Fibroblast of mammary gland (primary cell): ENCODE results near the gene CCT2.

Experiments used
- DNase-seq: peaks from one replicate; pipeline ENCODE4 v3.0.0-alpha.2; 2010; ENCODE audit warnings: low read depth
- H3K4me3 ChIP-seq: 2 replicates; pipeline ENCODE4 v1.5.1; 2011; ENCODE audit warnings: low read depth, mild to moderate bottlenecking, low read length, moderate library complexity; ENCODE audit not compliant: control insufficient read depth
- CTCF ChIP-seq: conservative IDR thresholded peaks from 2 replicates; pipeline ENCODE4 v1.5.1; 2011; ENCODE audit warnings: low read depth, low read length, inconsistent platforms; ENCODE audit not compliant: control insufficient read depth, insufficient read depth

The CCT2 gene

DNA sequence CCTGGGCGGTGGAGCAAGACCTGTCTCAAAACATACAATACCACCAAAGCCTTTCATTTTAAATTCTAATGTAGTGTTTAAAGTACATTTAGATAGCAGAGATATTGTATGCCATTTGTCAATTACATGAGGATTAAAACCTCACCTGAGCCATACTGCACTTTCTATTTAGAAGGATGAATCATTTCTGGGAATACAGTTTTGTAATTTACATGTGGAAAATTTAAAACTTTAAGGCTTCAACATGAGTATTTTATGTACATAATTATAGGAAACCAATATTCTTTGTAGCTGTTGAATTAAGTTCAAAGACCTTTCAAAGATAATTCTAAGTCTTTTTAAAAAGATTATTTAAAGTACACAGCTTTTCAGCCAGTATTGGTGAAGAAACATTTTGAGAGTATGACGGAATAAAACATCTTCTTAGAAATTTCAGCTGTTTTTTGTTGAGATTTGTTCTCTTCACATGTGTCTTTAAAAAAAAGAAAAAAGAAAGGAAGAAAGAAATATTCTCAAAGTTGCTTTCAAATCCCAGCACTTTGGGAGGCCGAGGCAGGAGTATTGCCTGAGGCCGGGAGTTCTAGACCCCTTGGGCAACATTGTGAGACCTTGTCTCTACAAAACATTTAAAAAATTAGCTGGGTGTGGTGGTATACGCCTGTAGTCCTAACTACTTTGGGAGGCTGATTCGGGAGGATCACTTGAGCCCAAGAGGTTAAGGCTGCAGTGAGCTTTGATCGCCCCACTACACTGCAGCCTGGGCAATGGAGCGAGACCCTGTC, 34.5 kb upstream of the CCT2 start:
- DNase-seq, result no peak
- no peak overlapping the region for H3K4me3 ChIP-seq
- TF ChIP-seq CTCF, result no peak

GRCh38 chr12:69553628-69554248, 31.5 kb upstream of the CCT2 start:
- no peak for TF ChIP-seq CTCF
- DNase-seq, result peak; percentile 72
- H3K4me3 ChIP-seq, result no peak overlapping the region

DNA sequence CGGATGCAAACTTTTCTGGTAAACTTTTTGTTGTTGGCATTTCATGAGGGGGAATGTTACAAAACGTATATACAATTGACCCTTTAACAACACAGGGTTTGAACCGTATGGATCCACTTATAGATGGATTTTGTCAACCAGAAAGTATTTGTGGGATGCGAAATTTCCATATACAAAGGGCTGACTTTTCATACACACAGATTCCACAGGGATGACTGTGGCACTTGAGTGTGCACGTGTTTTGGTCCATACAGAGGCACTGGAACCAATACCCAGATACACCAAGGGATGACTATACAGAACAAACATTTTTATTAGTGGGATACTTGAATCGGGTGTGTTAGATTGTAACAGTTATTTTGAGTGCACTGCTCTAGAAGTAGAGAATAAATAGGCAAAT, 29.8 kb upstream of the CCT2 start:
- H3K4me3 ChIP-seq, result no peak overlapping the region
- DNase-seq, result peak; percentile 92

DNA sequence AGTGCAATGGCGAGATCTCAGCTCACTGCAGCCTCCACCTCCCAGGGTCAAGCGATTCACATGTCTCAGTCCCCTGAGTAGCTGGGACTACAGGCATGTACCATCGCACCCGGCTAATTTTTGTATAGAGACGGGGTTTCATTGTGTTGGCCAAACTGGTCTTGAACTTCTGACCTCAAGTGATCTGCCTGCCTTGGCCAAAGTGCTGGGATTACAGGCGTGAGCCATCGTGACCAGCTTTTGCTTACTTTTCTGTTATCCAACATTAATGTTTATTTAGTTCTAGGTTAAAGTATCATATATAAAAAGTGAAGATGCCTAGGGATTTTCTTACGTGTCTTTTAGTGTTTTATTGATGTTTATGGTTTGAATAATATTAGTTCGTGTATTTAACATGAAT, 28.9 kb upstream of the CCT2 start:
- no peak overlapping the region for H3K4me3 ChIP-seq
- TF ChIP-seq CTCF, result no peak
- no peak for DNase-seq

More for the DNA sequence above, 29.8 kb upstream of the CCT2 start:
- TF ChIP-seq CTCF, result no peak

- H3K4me3 ChIP-seq, result no peak overlapping the region
- DNase-seq, result no peak
- TF ChIP-seq CTCF, result no peak
These were observed 22.0 kb upstream of the CCT2 start for GRCh38 chr12:69563166-69563762.

DNA sequence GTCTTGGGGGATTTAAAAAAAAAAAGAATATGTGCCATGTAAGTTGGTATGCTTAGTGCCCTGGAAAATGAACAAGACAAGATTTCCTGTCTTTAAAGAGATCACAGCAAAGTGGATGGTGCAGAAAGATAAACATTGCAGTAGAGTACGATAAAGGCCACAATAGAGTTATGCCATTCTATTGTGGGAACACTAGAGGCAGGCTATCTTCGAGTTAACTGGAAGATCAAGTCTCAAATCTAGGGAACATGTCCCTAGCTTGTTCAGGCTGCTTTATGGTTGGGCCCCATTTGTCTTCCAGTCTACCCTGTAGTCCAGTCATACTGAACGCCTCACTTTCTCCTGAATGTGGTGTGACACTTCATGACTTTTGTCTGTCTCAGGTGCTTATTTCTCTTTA, 18.7 kb upstream of the CCT2 start:
- TF ChIP-seq CTCF, result peak; percentile 6
- H3K4me3 ChIP-seq, result no peak overlapping the region
- DNase-seq, result no peak
